Nephron (organoid): Measurements from ENCODE around the gene TES.

Experiments used
- H3K27ac Mint-ChIP-seq, 3 experiments: 2 replicates each; pipeline ENCODE4 v1.8.0; 2020; ENCODE audit warnings: mixed read lengths in 3 of 3, mild to moderate bottlenecking in 2 of 3, moderate library complexity in 1 of 3
- H3K27me3 Mint-ChIP-seq: 2 replicates; pipeline ENCODE4 v1.8.0; 2021; ENCODE audit warnings: low read depth, mild to moderate bottlenecking, moderate library complexity, mixed read lengths
- H3K36me3 Mint-ChIP-seq: 2 replicates; pipeline ENCODE4 v1.8.0; 2020; ENCODE audit warnings: low read depth, mixed read lengths
- H3K4me1 Mint-ChIP-seq: 2 replicates; pipeline ENCODE4 v1.8.0; 2020; ENCODE audit warnings: mixed read lengths
- H3K4me3 Mint-ChIP-seq, 3 experiments: 2 replicates each; pipeline ENCODE4 v1.8.0; 2020; ENCODE audit warnings: mild to moderate bottlenecking in 3 of 3, mixed read lengths in 3 of 3, moderate library complexity in 2 of 3
- H3K9me3 Mint-ChIP-seq: 2 replicates; pipeline ENCODE4 v1.8.0; 2020; ENCODE audit warnings: mixed read lengths
- CTCF ChIP-seq, 3 experiments: fragments of 200-600 bp; sonication (generic); IDR thresholded peaks; one replicate each; pipeline ENCODE4 v1.5.0; 2021; ENCODE audit warnings: antibody characterized with exemption in 3 of 3; ENCODE audit not compliant: unreplicated experiment in 3 of 3

TES gene

GRCh38 chr7:116305485-116306408 is 95.4 kb downstream of the TES start:
- peaks cover 4% of the 10 kb centered on the region for H3K27me3 Mint-ChIP-seq
- H3K27ac Mint-ChIP-seq: peak overlapping the region in 1 of 3 experiments; percentile 13
- H3K4me1 Mint-ChIP-seq: no peaks in the 10 kb centered on the region
- no peaks in the 10 kb centered on the region for H3K36me3 Mint-ChIP-seq
- H3K9me3 Mint-ChIP-seq: no peaks in the 10 kb centered on the region
- no peak for TF ChIP-seq CTCF (IDR thresholded peaks at IDR 0.05; ENCODE audit: unreplicated experiment in 3 of 3)
- H3K4me3 Mint-ChIP-seq: no peak overlapping the region

- peaks cover 4% of the 10 kb centered on the region for H3K27me3 Mint-ChIP-seq
- H3K9me3 Mint-ChIP-seq: no peaks in the 10 kb centered on the region
- TF ChIP-seq CTCF (IDR thresholded peaks at IDR 0.05; ENCODE audit: unreplicated experiment in 3 of 3): no peak
- no peak overlapping the region for H3K4me3 Mint-ChIP-seq
- no peaks in the 10 kb centered on the region for H3K36me3 Mint-ChIP-seq
- H3K4me1 Mint-ChIP-seq: no peaks in the 10 kb centered on the region
- no peak overlapping the region for H3K27ac Mint-ChIP-seq
These were observed 96.2 kb downstream of the TES start for GRCh38 chr7:116306409-116307048.

- Mint-ChIP-seq H3K27ac (no peak overlapping the region), H3K27me3 (peaks cover 8% of the 10 kb centered on the region), H3K36me3 (no peaks in the 10 kb centered on the region)
These were observed 96.9 kb downstream of the TES start for GRCh38 chr7:116307253-116307652.

More at GRCh38 chr7:116307253-116307652, 96.9 kb downstream of the TES start:
- Mint-ChIP-seq H3K4me3 (no peak overlapping the region), H3K4me1 (no peaks in the 10 kb centered on the region), H3K9me3 (no peaks in the 10 kb centered on the region)
- no peak for TF ChIP-seq CTCF (IDR thresholded peaks at IDR 0.05; ENCODE audit: unreplicated experiment in 3 of 3)
